ENCODE measurements around the gene ROCK2.

ROCK2 gene

DNA sequence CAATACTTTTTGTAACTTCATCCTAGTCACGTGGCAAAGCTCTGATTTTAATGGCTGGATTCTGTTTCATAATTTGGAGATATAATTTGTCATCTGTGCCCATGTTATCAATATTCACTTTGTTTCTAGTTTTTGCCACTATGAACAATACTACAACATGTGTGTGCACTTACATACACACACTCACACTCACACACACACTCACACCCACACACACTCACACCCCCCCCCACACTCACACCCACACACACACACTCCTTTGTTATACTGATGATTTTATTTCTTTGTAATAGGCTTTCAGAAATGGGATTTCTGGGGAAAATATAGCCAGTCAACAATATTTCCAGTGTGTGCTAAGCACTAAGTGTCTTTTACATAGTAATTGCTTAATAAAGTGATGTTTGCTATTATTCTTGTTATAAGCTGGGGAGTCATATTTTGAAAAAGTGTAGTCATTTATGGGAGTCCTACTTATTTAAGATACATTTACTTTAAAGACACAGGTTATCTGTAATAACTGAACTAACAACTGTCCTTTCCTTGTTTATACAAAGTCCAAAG lies 22.8 kb upstream of the ROCK2 start:
- CTCF ChIA-PET: interaction anchor here (0.7 to 1.0 kb wide), 2 partner anchors 19 to 51 kb away, joined by 3 read pairs; no protein-coding TSS in a partner anchor
- H3K9me3 ChIP-seq (ENCODE audit: control insufficient read depth, insufficient read depth, low read depth, low read length): no peaks in the 10 kb centered on the region
- TF ChIP-seq, protein P1, sequence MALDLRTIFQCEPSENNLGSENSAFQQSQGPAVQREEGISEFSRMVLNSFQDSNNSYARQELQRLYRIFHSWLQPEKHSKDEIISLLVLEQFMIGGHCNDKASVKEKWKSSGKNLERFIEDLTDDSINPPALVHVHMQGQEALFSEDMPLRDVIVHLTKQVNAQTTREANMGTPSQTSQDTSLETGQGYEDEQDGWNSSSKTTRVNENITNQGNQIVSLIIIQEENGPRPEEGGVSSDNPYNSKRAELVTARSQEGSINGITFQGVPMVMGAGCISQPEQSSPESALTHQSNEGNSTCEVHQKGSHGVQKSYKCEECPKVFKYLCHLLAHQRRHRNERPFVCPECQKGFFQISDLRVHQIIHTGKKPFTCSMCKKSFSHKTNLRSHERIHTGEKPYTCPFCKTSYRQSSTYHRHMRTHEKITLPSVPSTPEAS (tag by site-specific recombination; IDR thresholded peaks at IDR 0.05): peak; percentile 78
- TF ChIP-seq EGR2 (tag by site-specific recombination; IDR thresholded peaks at IDR 0.05; ENCODE audit: low read depth): peak; percentile 84
- no peak for TF ChIP-seq ZNF2 (tag by site-specific recombination; IDR thresholded peaks at IDR 0.05)
- peak; percentile 87 for TF ChIP-seq ZFHX2 (tag by site-specific recombination; conservative IDR thresholded peaks at IDR 0.05)
- H3K4me3 ChIP-seq (ENCODE audit: low read depth, low read length): no peak overlapping the region
- no peaks in the 10 kb centered on the region for H3K36me3 ChIP-seq (ENCODE audit: control insufficient read depth in 2 of 2, insufficient read depth in 1 of 2, low read length in 2 of 2)
- no peak overlapping the region for H3K27ac ChIP-seq (ENCODE audit: extremely low read depth, low read depth, low read length)
- H3K4me1 ChIP-seq (ENCODE audit: control insufficient read depth, insufficient read depth, low read length): no peaks in the 10 kb centered on the region
- POLR2A ChIA-PET: no interaction called here

GRCh38 chr2:11366326-11366741 lies 21.9 kb upstream of the ROCK2 start:
- no peak overlapping the region for H3K4me3 ChIP-seq (ENCODE audit: low read depth, low read length)
- no peaks in the 10 kb centered on the region for H3K36me3 ChIP-seq (ENCODE audit: control insufficient read depth in 2 of 2, insufficient read depth in 1 of 2, low read length in 2 of 2)
- CTCF ChIA-PET: interaction anchor here (0.7 kb wide), 1 partner anchor 18 kb away, joined by 3 read pairs; no protein-coding TSS in a partner anchor
- no peak overlapping the region for H3K27ac ChIP-seq (ENCODE audit: extremely low read depth, low read depth, low read length)
- POLR2A ChIA-PET: no interaction called here
- no peaks in the 10 kb centered on the region for H3K4me1 ChIP-seq (ENCODE audit: control insufficient read depth, insufficient read depth, low read length)
- TF ChIP-seq, protein P2, sequence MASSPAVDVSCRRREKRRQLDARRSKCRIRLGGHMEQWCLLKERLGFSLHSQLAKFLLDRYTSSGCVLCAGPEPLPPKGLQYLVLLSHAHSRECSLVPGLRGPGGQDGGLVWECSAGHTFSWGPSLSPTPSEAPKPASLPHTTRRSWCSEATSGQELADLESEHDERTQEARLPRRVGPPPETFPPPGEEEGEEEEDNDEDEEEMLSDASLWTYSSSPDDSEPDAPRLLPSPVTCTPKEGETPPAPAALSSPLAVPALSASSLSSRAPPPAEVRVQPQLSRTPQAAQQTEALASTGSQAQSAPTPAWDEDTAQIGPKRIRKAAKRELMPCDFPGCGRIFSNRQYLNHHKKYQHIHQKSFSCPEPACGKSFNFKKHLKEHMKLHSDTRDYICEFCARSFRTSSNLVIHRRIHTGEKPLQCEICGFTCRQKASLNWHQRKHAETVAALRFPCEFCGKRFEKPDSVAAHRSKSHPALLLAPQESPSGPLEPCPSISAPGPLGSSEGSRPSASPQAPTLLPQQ (tag by site-specific recombination; IDR thresholded peaks at IDR 0.05): no peak
- TF ChIP-seq ZNF521 (tag by site-specific recombination; IDR thresholded peaks at IDR 0.05) (no peak), ZNF426 (tag by site-specific recombination; IDR thresholded peaks at IDR 0.05) (no peak), ZNF488 (tag by site-specific recombination; IDR thresholded peaks at IDR 0.05) (no peak), ZNF677 (tag by site-specific recombination; IDR thresholded peaks at IDR 0.05) (no peak), ZNF19 (tag by site-specific recombination; IDR thresholded peaks at IDR 0.05; ENCODE audit: low read depth) (no peak), PRDM1 (tag by site-specific recombination; IDR thresholded peaks at IDR 0.05) (no peak), RBAK (tag by site-specific recombination; IDR thresholded peaks at IDR 0.05) (no peak), ZNF624 (tag by site-specific recombination; IDR thresholded peaks at IDR 0.05) (no peak), SCRT2 (tag by site-specific recombination; IDR thresholded peaks at IDR 0.05) (no peak), HOXA7 (CRISPR knock-in tag; IDR thresholded peaks at IDR 0.05; ENCODE audit: borderline replicate concordance) (no peak), ZNF274 (IDR thresholded peaks at IDR 0.05; ENCODE audit: low read length) (no peak), ZNF274 (tag by site-specific recombination; IDR thresholded peaks at IDR 0.05; ENCODE audit: borderline replicate concordance) (no peak), ZNF571 (tag by site-specific recombination; IDR thresholded peaks at IDR 0.05) (no peak), ZNF112 (tag by site-specific recombination; IDR thresholded peaks at IDR 0.05) (no peak), ZNF138 (tag by site-specific recombination; IDR thresholded peaks at IDR 0.05; ENCODE audit: borderline replicate concordance) (no peak), ZBTB26 (tag by site-specific recombination; optimal IDR thresholded peaks at IDR 0.05) (no peak), ZNF174 (tag by site-specific recombination; IDR thresholded peaks at IDR 0.05) (no peak), GLIS1 (tag by site-specific recombination; IDR thresholded peaks at IDR 0.05) (no peak)
- TF ChIP-seq, protein P3, sequence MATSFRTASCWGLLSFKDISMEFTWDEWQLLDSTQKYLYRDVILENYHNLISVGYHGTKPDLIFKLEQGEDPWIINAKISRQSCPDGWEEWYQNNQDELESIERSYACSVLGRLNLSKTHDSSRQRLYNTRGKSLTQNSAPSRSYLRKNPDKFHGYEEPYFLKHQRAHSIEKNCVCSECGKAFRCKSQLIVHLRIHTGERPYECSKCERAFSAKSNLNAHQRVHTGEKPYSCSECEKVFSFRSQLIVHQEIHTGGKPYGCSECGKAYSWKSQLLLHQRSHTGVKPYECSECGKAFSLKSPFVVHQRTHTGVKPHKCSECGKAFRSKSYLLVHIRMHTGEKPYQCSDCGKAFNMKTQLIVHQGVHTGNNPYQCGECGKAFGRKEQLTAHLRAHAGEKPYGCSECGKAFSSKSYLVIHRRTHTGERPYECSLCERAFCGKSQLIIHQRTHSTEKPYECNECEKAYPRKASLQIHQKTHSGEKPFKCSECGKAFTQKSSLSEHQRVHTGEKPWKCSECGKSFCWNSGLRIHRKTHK (tag by site-specific recombination; IDR thresholded peaks at IDR 0.05): no peak
- H3K9me3 ChIP-seq (ENCODE audit: control insufficient read depth, insufficient read depth, low read depth, low read length): no peaks in the 10 kb centered on the region

Data from HEK293 (cell line).